GM12878 (cell line): ENCODE data around the gene ELP1. TPM values are rescaled to one million over a fixed set of nuclear protein-coding genes. Genes with fewer than 3 reads are reported as not detected.

Experiments
- ATAC-seq: fragments of 200-7000 bp; cut with Tn5 transposase; 3 replicates; pipeline ENCODE4 v1.9.1; 2020; ENCODE audit warnings: mild to moderate bottlenecking, moderate library complexity
- BruUV-seq: library from RNA; stranded (reverse); fragments of 400-500 nt; replicated peaks from 2 replicates; lab custom pipeline; 2021; lab: Mats Ljungman, UMichigan
- CTCF ChIA-PET: fragments of 300-600 bp; sonication (Branson Sonifier 250); formaldehyde crosslinking; extraction: SDS; loops from one replicate; lab custom pipeline; 2021; ENCODE audit warnings: inconsistent platforms; lab: Yijun Ruan, JAX
- POLR2A ChIA-PET: fragments of 350-600 bp; formaldehyde crosslinking; extraction: SDS; loops from one replicate; lab custom pipeline; 2021; ENCODE audit warnings: inconsistent platforms; lab: Charles Lee
- RAD21 ChIA-PET: fragments of 300-600 bp; sonication (Branson Sonifier 250); formaldehyde crosslinking; loops from one replicate; lab custom pipeline; 2023; ENCODE audit warnings: antibody characterized with exemption; ENCODE audit not compliant: unreplicated experiment; lab: Charles Lee
- SMC1A ChIA-PET: fragments of 300-600 bp; sonication (Branson Sonifier 250); formaldehyde crosslinking; loops from one replicate; lab custom pipeline; 2023; ENCODE audit not compliant: unreplicated experiment, uncharacterized antibody; lab: Charles Lee
- DNase-seq: peaks from one replicate; pipeline ENCODE4 v3.0.0-alpha.2; 2011; ENCODE audit warnings: low read depth, low spot score
- FAIRE-seq: peaks from 3 replicates; lab custom pipeline; 2011; peaks lifted over from hg19 to GRCh38; lab: Jason Lieb, UNC
- H2AFZ ChIP-seq: 2 replicates; pipeline ENCODE4 v1.6.0; 2011; ENCODE audit warnings: low read depth, low read length, control low read depth; ENCODE audit not compliant: control insufficient read depth
- H3K27ac ChIP-seq: 2 replicates; pipeline ENCODE4 v1.5.1; 2011; ENCODE audit warnings: control low read depth; ENCODE audit not compliant: control insufficient read depth, insufficient read depth
- H3K27me3 ChIP-seq, 2 experiments: replicated peaks in 1 of 2; 2 replicates each; pipeline versions ENCODE4 v1.6.0 to v1.6.1; 2011; ENCODE audit warnings: low read length in 1 of 2; ENCODE audit not compliant: control insufficient read depth in 2 of 2, insufficient read depth in 2 of 2
- H3K36me3 ChIP-seq, 2 experiments: 2 replicates each; pipeline ENCODE4 v1.5.1; 2011; ENCODE audit warnings: low read length in 1 of 2; ENCODE audit not compliant: control insufficient read depth in 2 of 2, insufficient read depth in 2 of 2
- H3K4me1 ChIP-seq: 2 replicates; pipeline ENCODE4 v1.6.1; 2011; ENCODE audit warnings: mild to moderate bottlenecking, low read length, moderate library complexity, mixed read lengths; ENCODE audit not compliant: control insufficient read depth, insufficient read depth
- H3K4me2 ChIP-seq: 2 replicates; pipeline ENCODE4 v1.6.0; 2011; ENCODE audit warnings: control low read depth; ENCODE audit not compliant: control insufficient read depth, insufficient read depth
- H3K4me3 ChIP-seq: fragments of 200-600 bp; sonication (generic); 2 replicates; pipeline ENCODE4 v1.5.1; 2016
- H3K79me2 ChIP-seq: 2 replicates; pipeline ENCODE4 v1.6.0; 2011; ENCODE audit warnings: low read length; ENCODE audit not compliant: control insufficient read depth, insufficient read depth
- H3K9ac ChIP-seq: 2 replicates; pipeline ENCODE4 v1.8.0; 2011; ENCODE audit warnings: low read length, control low read depth, mixed read lengths; ENCODE audit not compliant: control insufficient read depth, insufficient read depth
- H3K9me3 ChIP-seq: replicated peaks from 3 replicates; pipeline ENCODE4 v1.5.1; 2011; ENCODE audit warnings: mild to moderate bottlenecking, low read length; ENCODE audit not compliant: control insufficient read depth, insufficient read depth
- H4K20me1 ChIP-seq: 2 replicates; pipeline ENCODE4 v1.6.0; 2011; ENCODE audit not compliant: control insufficient read depth, insufficient read depth
- BHLHE40 ChIP-seq, 2 experiments: fragments of 450-650 bp in 1 of 2; IDR thresholded peaks; 2 replicates each; pipeline ENCODE4 v1.6.1; 2011 to 2017; ENCODE audit warnings: low read depth in 2 of 2, borderline replicate concordance in 1 of 2, improper control_type of control experiment in 1 of 2, low read length in 1 of 2, mild to moderate bottlenecking in 1 of 2
- CHD1 ChIP-seq: IDR thresholded peaks from 2 replicates; pipeline ENCODE4 v1.6.1; 2012; ENCODE audit warnings: low read depth, low read length, improper control_type of control experiment
- ESRRA ChIP-seq: IDR thresholded peaks from 2 replicates; pipeline ENCODE4 v1.6.1; 2012; ENCODE audit warnings: mild to moderate bottlenecking, low read length, improper control_type of control experiment
- ETV6 ChIP-seq, 2 experiments: fragments of 450-650 bp in 1 of 2; IDR thresholded peaks in 1 of 2; conservative IDR thresholded peaks in 1 of 2; 2 replicates each; pipeline ENCODE4 v1.6.1; 2014; ENCODE audit warnings: antibody characterized with exemption in 1 of 2, borderline replicate concordance in 1 of 2, low read depth in 1 of 2, mild to moderate bottlenecking in 1 of 2, moderate library complexity in 1 of 2
- EZH2 ChIP-seq: IDR thresholded peaks from 2 replicates; pipeline ENCODE4 v1.6.1; 2012; ENCODE audit warnings: low read depth, mild to moderate bottlenecking, control low read depth, inconsistent platforms, low read length, borderline replicate concordance; ENCODE audit not compliant: control insufficient read depth
- GABPA ChIP-seq: IDR thresholded peaks from 2 replicates; pipeline ENCODE4 v1.6.1; 2014; ENCODE audit warnings: antibody characterized with exemption, low read depth, mild to moderate bottlenecking, inconsistent platforms
- MEF2A ChIP-seq: IDR thresholded peaks from 2 replicates; pipeline ENCODE4 v1.6.1; 2011; ENCODE audit warnings: low read depth, mild to moderate bottlenecking, low read length, moderate library complexity; ENCODE audit not compliant: insufficient read depth
- MEF2B ChIP-seq: fragments of 450-650 bp; IDR thresholded peaks from 2 replicates; pipeline ENCODE4 v1.6.1; 2018; ENCODE audit warnings: mild to moderate bottlenecking, moderate library complexity; ENCODE audit not compliant: partially characterized antibody, poor library complexity, severe bottlenecking
- NFIC ChIP-seq: IDR thresholded peaks from 2 replicates; pipeline ENCODE4 v1.6.1; 2012; ENCODE audit warnings: low read depth, mild to moderate bottlenecking, inconsistent platforms, low read length, moderate library complexity
- NR2F1 ChIP-seq: fragments of 450-650 bp; conservative IDR thresholded peaks from 2 replicates; pipeline ENCODE4 v1.6.1; 2017; ENCODE audit warnings: mild to moderate bottlenecking
- PAX8 ChIP-seq: fragments of 450-650 bp; IDR thresholded peaks from 2 replicates; pipeline ENCODE4 v1.6.1; 2017; ENCODE audit warnings: mild to moderate bottlenecking, moderate library complexity
- PML ChIP-seq: IDR thresholded peaks from 2 replicates; pipeline ENCODE4 v1.6.1; 2012; ENCODE audit warnings: low read length, inconsistent platforms
- RELA ChIP-seq: fragments of 450-650 bp; IDR thresholded peaks from 2 replicates; pipeline ENCODE4 v1.8.0; 2014; ENCODE audit warnings: borderline replicate concordance; ENCODE audit not compliant: partially characterized antibody
- SIX5 ChIP-seq: IDR thresholded peaks from 2 replicates; pipeline ENCODE4 v1.6.1; 2011; ENCODE audit warnings: mild to moderate bottlenecking, low read depth, low read length, moderate library complexity; ENCODE audit not compliant: severe bottlenecking
- SREBF1 ChIP-seq: IDR thresholded peaks from 2 replicates; pipeline ENCODE4 v1.6.1; 2012; ENCODE audit warnings: mild to moderate bottlenecking, low read length
- SREBF2 ChIP-seq: IDR thresholded peaks from 2 replicates; pipeline ENCODE4 v1.6.1; 2012; ENCODE audit warnings: mild to moderate bottlenecking, low read length
- ZNF384 ChIP-seq: IDR thresholded peaks from 2 replicates; pipeline ENCODE4 v1.6.1; 2012; ENCODE audit warnings: low read depth, mild to moderate bottlenecking, low read length, improper control_type of control experiment, borderline replicate concordance
- WGBS: methylation state at CpG from one replicate; pipeline ENCODE4 v1.1.6; 2016; ENCODE audit warnings: low lambda C conversion rate; ENCODE audit not compliant: insufficient replicate concordance, insufficient coverage; ENCODE audit errors: missing lambda C conversion rate; 5-methylcytosine and 5-hydroxymethylcytosine counted together
- in situ Hi-C: fragments of 300-500 bp; cut with MboI; formaldehyde crosslinking; loops from 9 replicates; pipeline ENCODE4 v1.14.3; 2018; ENCODE audit warnings: mixed read lengths
- intact Hi-C: fragments of 100-400 bp; cut with micrococcal nuclease; formaldehyde crosslinking; loops from one replicate; pipeline ENCODE4 v1.14.2; 2022; ENCODE audit not compliant: unreplicated experiment
- polyA plus RNA-seq, 11 experiments: library from polyadenylated mRNA; depleted of rRNA in 4 of 11; unstranded in 6 of 11; stranded (reverse) in 5 of 11; fragments of >200 nt; fragmentation: Nextera tagmentation in 4 of 11; fragmentation: Illumina TruSeq in 1 of 11; extraction: Ambion mirVana in 4 of 11; extraction: Trizol in 1 of 11; gene quantifications; 1 replicate in 1 of 11; 2 replicates in 10 of 11; pipeline versions ENCODE4 v1.2.1 to v1.2.3, GENCODE V29; 2011 to 2016; ENCODE audit warnings: inconsistent platforms in 2 of 11, missing spikeins in 2 of 11, low read depth in 1 of 11
- total RNA-seq, 4 experiments: library from RNA; depleted of rRNA in 3 of 4; stranded (reverse); fragments of >200 nt in 3 of 4; fragmentation: Illumina TruSeq in 1 of 4; extraction: Trizol in 1 of 4; gene quantifications; 2 replicates each; pipeline versions ENCODE4 v1.2.1 to v1.2.3, GENCODE V29; 2013 to 2021
- TF ChIP-seq, protein P1 (sequence below): fragments of 450-650 bp; IDR thresholded peaks from 2 replicates; pipeline ENCODE4 v1.6.1; 2017; ENCODE audit warnings: borderline replicate concordance

ELP1 gene
- total and polyA plus RNA-seq, 10 of the 15 experiments (the other 5 are each of a cell fraction or from before 2014, with no cell fraction given) = 9.7 to 29.9 (median 26.0) TPM

DNA sequence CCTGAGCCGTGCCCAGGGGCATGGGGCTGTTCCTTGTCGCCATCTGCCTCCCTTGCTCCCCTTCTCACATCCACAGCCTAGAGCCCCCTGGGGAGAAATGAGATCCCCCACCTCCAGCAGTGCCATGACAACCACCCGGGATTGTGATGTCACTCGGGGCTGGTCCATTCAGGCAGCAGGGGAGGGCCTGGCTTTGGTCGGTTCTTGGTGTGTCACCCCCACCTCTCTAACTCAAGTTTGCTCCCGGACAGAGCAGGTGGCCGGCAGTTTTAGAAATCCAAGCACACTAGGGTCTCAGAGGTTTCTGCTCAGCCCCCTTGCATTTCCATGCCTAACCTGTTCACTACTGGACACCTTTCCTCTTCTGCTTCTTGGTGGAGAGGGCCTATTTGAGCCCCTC is 78.0 kb downstream of the ELP1 start, which contains the start of gene ACTL7B (continued):
- TF ChIP-seq ETV6 (conservative IDR thresholded peaks at IDR 0.05 in 1 of 2, IDR thresholded peaks at IDR 0.05 in 1 of 2; ENCODE audit: borderline replicate concordance in 1 of 2, low read depth in 1 of 2) = no peak

DNA sequence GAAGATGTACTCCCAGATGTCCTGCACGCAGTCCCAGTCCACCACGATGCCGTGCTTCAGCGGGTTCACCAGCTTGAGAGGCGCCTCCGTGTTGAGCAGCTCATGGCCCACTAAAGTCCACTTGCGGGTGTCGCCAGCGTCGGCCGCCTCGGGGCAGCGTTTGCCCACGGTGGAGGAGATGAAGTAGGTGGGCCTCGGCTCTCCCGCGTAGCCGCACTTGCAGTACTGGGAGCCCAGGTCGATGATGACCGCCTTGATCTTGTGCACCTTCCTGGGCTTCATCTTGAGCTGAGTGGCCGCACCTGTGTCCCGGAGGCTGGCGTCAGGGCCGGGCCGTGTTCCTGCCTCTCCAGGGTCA is 78.4 kb downstream of the ELP1 start:
- ATAC-seq = no peak
- no TSS peak for BruUV-seq

More for the DNA sequence above, 78.4 kb downstream of the ELP1 start:
- no peaks in the 10 kb centered on the region for H3K9me3 ChIP-seq
- H2AFZ ChIP-seq = no peak overlapping the region
- ChIA-PET SMC1A (no interaction called here), POLR2A (no interaction called here), CTCF (interaction anchor here (1.1 kb wide), 1 partner anchor 99 kb away, joined by 4 read pairs; no protein-coding TSS in a partner anchor), RAD21 (no interaction called here)
- H3K27me3 ChIP-seq = peaks cover 0 to 2% of the 10 kb centered on the region in 2 experiments; a peak in 2 of 4 replicates
- no peak overlapping the region for H3K4me2 ChIP-seq
- no peak for FAIRE-seq
- no peaks in the 10 kb centered on the region for H4K20me1 ChIP-seq
- 78% methylated on average over 25 of the region's 25 CpGs for WGBS
- no peaks in the 10 kb centered on the region for H3K36me3 ChIP-seq
- intact Hi-C loops = no loop called here
- no peak for DNase-seq
- no peaks in the 10 kb centered on the region for H3K4me1 ChIP-seq
- no peak overlapping the region for H3K27ac ChIP-seq
- in situ Hi-C loops = no loop called here
- no peak overlapping the region for H3K9ac ChIP-seq
- TF ChIP-seq MEF2B = no peak
- no peak for TF ChIP-seq MEF2A
- TF ChIP-seq SIX5 = no peak
- no peak for TF ChIP-seq BHLHE40 (IDR thresholded peaks at IDR 0.05; ENCODE audit: borderline replicate concordance in 1 of 2, low read depth in 2 of 2, low read length in 1 of 2)
- no peak for TF ChIP-seq ESRRA
- no peak for TF ChIP-seq SREBF2
- TF ChIP-seq GABPA = no peak
- TF ChIP-seq PML = no peak
- no peak for TF ChIP-seq RELA
- no peak for TF ChIP-seq PAX8
- no peak for TF ChIP-seq CHD1
- no peak for TF ChIP-seq SREBF1
- no peak for TF ChIP-seq ZNF384
- TF ChIP-seq NFIC = no peak
- TF ChIP-seq NR2F1 = no peak
- TF ChIP-seq, protein P1, sequence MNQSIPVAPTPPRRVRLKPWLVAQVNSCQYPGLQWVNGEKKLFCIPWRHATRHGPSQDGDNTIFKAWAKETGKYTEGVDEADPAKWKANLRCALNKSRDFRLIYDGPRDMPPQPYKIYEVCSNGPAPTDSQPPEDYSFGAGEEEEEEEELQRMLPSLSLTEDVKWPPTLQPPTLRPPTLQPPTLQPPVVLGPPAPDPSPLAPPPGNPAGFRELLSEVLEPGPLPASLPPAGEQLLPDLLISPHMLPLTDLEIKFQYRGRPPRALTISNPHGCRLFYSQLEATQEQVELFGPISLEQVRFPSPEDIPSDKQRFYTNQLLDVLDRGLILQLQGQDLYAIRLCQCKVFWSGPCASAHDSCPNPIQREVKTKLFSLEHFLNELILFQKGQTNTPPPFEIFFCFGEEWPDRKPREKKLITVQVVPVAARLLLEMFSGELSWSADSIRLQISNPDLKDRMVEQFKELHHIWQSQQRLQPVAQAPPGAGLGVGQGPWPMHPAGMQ = no peak
- no peak for TF ChIP-seq EZH2
- no peak overlapping the region for H3K4me3 ChIP-seq
- no peaks in the 10 kb centered on the region for H3K79me2 ChIP-seq
